OCI-LY1 (cell line): ENCODE data around the gene RGS14.

Experiments used
- H2AFZ ChIP-seq: fragments of 200-600 bp; sonication (generic), shearing (Covaris generic); 2 replicates; pipeline ENCODE4 v1.6.0; 2014; ENCODE audit warnings: antibody characterized with exemption, mild to moderate bottlenecking, low read length
- H3F3A ChIP-seq: fragments of 200-600 bp; sonication (generic), shearing (Covaris generic); 2 replicates; pipeline ENCODE4 v1.6.0; 2014; ENCODE audit warnings: mild to moderate bottlenecking, antibody characterized with exemption, low read length, moderate library complexity; ENCODE audit not compliant: insufficient read depth
- H3K27ac ChIP-seq: fragments of 200-600 bp; sonication (generic); 2 replicates; pipeline ENCODE4 v1.5.1; 2014; ENCODE audit warnings: low read length, mixed run types, mild to moderate bottlenecking, low read depth; ENCODE audit not compliant: poor library complexity, severe bottlenecking
- H3K27me3 ChIP-seq: fragments of 200-600 bp; sonication (generic); 2 replicates; pipeline ENCODE4 v1.6.0; 2014; ENCODE audit warnings: antibody characterized with exemption, mild to moderate bottlenecking, low read length, moderate library complexity; ENCODE audit not compliant: insufficient read depth
- H3K36me3 ChIP-seq: fragments of 200-600 bp; sonication (generic); 2 replicates; pipeline ENCODE4 v1.6.1; 2014; ENCODE audit warnings: mild to moderate bottlenecking, antibody characterized with exemption, low read length, moderate library complexity, mixed read lengths; ENCODE audit not compliant: insufficient read depth
- H3K4me1 ChIP-seq: fragments of 200-600 bp; sonication (generic); 2 replicates; pipeline ENCODE4 v1.5.1; 2014; ENCODE audit warnings: mild to moderate bottlenecking, low read length, moderate library complexity; ENCODE audit not compliant: insufficient read depth, severe bottlenecking
- H3K4me2 ChIP-seq: fragments of 200-600 bp; sonication (generic), shearing (Covaris generic); 2 replicates; pipeline ENCODE4 v1.6.1; 2014; ENCODE audit warnings: low read length
- H3K4me3 ChIP-seq: fragments of 200-600 bp; sonication (generic); 2 replicates; pipeline ENCODE4 v1.5.1; 2014; ENCODE audit warnings: low read length, low read depth, mild to moderate bottlenecking, mixed read lengths; ENCODE audit not compliant: poor library complexity, severe bottlenecking
- H3K79me2 ChIP-seq: fragments of 200-600 bp; shearing (Covaris generic); 2 replicates; pipeline ENCODE4 v1.6.1; 2016; ENCODE audit warnings: mixed run types, low read length, mixed read lengths; ENCODE audit not compliant: insufficient read depth
- H3K9ac ChIP-seq: fragments of 200-600 bp; sonication (generic), shearing (Covaris generic); 2 replicates; pipeline ENCODE4 v1.6.1; 2014; ENCODE audit warnings: mild to moderate bottlenecking, low read length, mixed read lengths
- H3K9me2 ChIP-seq: fragments of 200-600 bp; sonication (generic), shearing (Covaris generic); 2 replicates; pipeline ENCODE4 v1.6.1; 2014; ENCODE audit warnings: low read depth, mild to moderate bottlenecking, low read length, mixed read lengths
- H3K9me3 ChIP-seq: fragments of 200-600 bp; shearing (Covaris generic); 2 replicates; pipeline ENCODE4 v1.6.1; 2014; ENCODE audit warnings: low read length, mixed read lengths
- H4K20me1 ChIP-seq: fragments of 200-600 bp; sonication (generic), shearing (Covaris generic); 2 replicates; pipeline ENCODE4 v1.6.0; 2016; ENCODE audit warnings: mild to moderate bottlenecking, low read length; ENCODE audit not compliant: insufficient read depth
- CTCF ChIP-seq: fragments of 200-600 bp; sonication (generic), shearing (Covaris generic); IDR thresholded peaks from 2 replicates; pipeline ENCODE4 v1.5.1; 2017; ENCODE audit warnings: mild to moderate bottlenecking, antibody characterized with exemption, low read length, moderate library complexity, mixed read lengths
- EZH2 ChIP-seq: fragments of 200-600 bp; sonication (generic), shearing (Covaris generic); IDR thresholded peaks from 2 replicates; pipeline ENCODE4 v1.8.0; 2017; ENCODE audit warnings: borderline replicate concordance, mixed run types, mild to moderate bottlenecking, antibody characterized with exemption, low read length, moderate library complexity, mixed read lengths

The RGS14 gene

DNA sequence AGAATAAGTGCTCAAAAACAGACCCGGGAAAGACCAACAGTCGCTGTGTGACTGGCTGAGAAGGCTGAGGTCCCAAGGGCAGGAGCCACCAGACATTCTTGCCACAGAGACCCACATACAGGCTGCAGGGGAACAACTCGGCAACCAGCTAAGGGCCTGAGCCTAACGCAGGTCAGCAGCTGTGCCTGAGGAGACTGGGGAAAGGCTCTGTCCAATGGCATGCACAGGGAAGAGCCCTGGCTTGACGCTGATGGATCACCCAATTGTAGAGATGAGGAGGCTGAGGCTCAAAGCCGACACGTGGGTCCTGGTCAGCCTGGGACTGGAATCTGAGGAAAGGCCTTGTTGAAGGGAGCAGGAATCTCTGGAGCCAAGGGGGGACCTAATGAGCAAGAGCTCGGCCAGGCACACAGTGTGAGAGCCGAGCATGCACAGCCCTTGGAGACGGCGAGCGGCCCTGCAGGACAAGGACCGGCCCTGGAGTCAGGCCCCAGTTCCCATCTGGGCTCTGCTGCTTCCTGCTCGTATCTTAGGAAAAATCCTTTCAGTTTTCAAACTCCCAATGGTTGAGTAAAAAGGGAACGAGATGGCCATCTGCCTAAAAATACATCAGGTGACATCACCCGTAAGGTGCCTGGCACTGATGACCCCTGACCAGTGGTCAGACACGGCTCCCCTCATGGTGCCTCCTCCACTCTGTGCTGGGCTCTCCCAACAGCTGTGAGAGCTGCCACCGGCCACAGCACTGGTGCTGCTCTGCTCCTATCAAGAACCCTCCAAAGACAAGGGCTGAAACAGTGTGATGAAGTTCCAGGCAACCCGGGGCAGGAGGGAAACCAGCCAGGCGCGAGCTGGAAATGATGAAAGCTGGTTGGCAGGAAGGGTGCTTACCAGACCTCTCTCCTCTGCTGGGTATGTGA, 22.7 kb upstream of the RGS14 start:
- H3K4me2 ChIP-seq, result no peak overlapping the region
- H4K20me1 ChIP-seq, result no peaks in the 10 kb centered on the region
- H3K36me3 ChIP-seq, result peaks cover 93% of the 10 kb centered on the region
- no peaks in the 10 kb centered on the region for H3K4me1 ChIP-seq
- no peak overlapping the region for H3K4me3 ChIP-seq
- TF ChIP-seq CTCF, result no peak
- no peak for TF ChIP-seq EZH2
- peaks cover 7% of the 10 kb centered on the region; the same call in 1 of the 2 replicates for H3K79me2 ChIP-seq
- no peaks in the 10 kb centered on the region for H3K9me3 ChIP-seq
- no peaks in the 10 kb centered on the region for H3K27me3 ChIP-seq
- H2AFZ ChIP-seq, result no peak overlapping the region
- no peak overlapping the region for H3K9ac ChIP-seq
- no peaks in the 10 kb centered on the region for H3F3A ChIP-seq
- H3K27ac ChIP-seq, result no peak overlapping the region
- H3K9me2 ChIP-seq, result no peaks in the 10 kb centered on the region

- no peaks in the 10 kb centered on the region for H3K4me1 ChIP-seq
- no peak overlapping the region for H3K4me3 ChIP-seq
- no peaks in the 10 kb centered on the region for H3K27me3 ChIP-seq
- no peaks in the 10 kb centered on the region for H3K9me3 ChIP-seq
- H3K9ac ChIP-seq, result no peak overlapping the region
- no peak overlapping the region for H3K4me2 ChIP-seq
- H3K36me3 ChIP-seq, result peaks cover 94% of the 10 kb centered on the region
- no peaks in the 10 kb centered on the region for H3K9me2 ChIP-seq
- no peaks in the 10 kb centered on the region for H4K20me1 ChIP-seq
- H3K27ac ChIP-seq, result no peak overlapping the region
- H2AFZ ChIP-seq, result no peak overlapping the region
- H3K79me2 ChIP-seq, result peaks cover 7% of the 10 kb centered on the region; the same call in 1 of the 2 replicates
- no peak for TF ChIP-seq EZH2
- no peak for TF ChIP-seq CTCF
- no peaks in the 10 kb centered on the region for H3F3A ChIP-seq
Observed at GRCh38 chr5:177335701-177336065, 22.0 kb upstream of the RGS14 start.

GRCh38 chr5:177336112-177336511, 21.6 kb upstream of the RGS14 start:
- Histone ChIP-seq H4K20me1 (no peaks in the 10 kb centered on the region), H3K4me3 (no peak overlapping the region), H3K4me1 (no peaks in the 10 kb centered on the region), H3K4me2 (no peak overlapping the region), H3K36me3 (peaks cover 91% of the 10 kb centered on the region), H3K27me3 (no peaks in the 10 kb centered on the region), H3K27ac (no peak overlapping the region), H3K79me2 (peaks cover 7% of the 10 kb centered on the region; the same call in 1 of the 2 replicates), H3K9me2 (no peaks in the 10 kb centered on the region), H3F3A (no peaks in the 10 kb centered on the region), H3K9ac (no peak overlapping the region), H3K9me3 (no peaks in the 10 kb centered on the region), H2AFZ (no peak overlapping the region)
- peak; percentile 61 for TF ChIP-seq CTCF
- TF ChIP-seq EZH2, result no peak
